GM12878 (cell line): ENCODE results near the gene GLT8D1.

Experiments
- CBX5 ChIP-seq: sonication (generic); IDR thresholded peaks from 2 replicates; pipeline ENCODE4 v1.6.1; 2016; ENCODE audit warnings: low read depth, moderate library complexity, mild to moderate bottlenecking, inconsistent platforms
- TAF1 ChIP-seq: IDR thresholded peaks from 2 replicates; pipeline ENCODE4 v1.6.1; 2011; ENCODE audit warnings: mild to moderate bottlenecking, low read depth, low read length, borderline replicate concordance

DNA sequence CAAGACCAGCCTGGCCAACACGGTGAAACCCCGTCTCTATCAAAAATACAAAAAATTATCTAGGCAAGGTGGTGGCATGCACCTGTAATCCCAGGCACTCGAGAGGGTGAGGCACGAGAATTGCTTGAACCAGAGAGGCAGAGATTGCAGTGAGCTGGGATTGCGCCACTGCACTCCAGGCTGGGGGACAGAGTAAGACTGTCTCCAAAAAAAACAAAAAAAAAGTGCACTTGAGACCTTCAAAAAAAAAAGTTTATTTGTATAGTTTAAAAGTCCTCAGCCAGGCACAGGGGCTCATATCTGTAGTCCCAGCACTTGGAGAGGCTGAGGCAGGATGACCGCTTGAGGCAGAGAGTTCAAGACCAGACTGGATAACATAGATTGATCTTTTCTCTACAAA lies 22.0 kb downstream of the GLT8D1 start:
- TF ChIP-seq CBX5 = no peak
- TF ChIP-seq TAF1 = no peak
